Cardiac muscle cell (in vitro differentiated cells and primary cell): ENCODE results near the gene RGR. TPM values are rescaled to one million over a fixed set of nuclear protein-coding genes. Genes with fewer than 3 reads are reported as not detected.

Source experiments
- DNase-seq, 2 donors: peaks; one replicate each; pipeline versions ENCODE4 v3.0.0 to v3.0.0-alpha.2; 2010 to 2017; ENCODE audit warnings: low read depth in 1 of 2, low spot score in 1 of 2
- H3K27ac ChIP-seq: fragments of 200-600 bp; sonication (generic); 2 replicates; pipeline ENCODE4 v1.5.1; 2016
- H3K27me3 ChIP-seq: fragments of 200-600 bp; sonication (generic); 2 replicates; pipeline ENCODE4 v1.6.0; 2016; ENCODE audit warnings: control low read depth
- H3K36me3 ChIP-seq: fragments of 200-600 bp; sonication (generic); 2 replicates; pipeline ENCODE4 v1.5.1; 2016; ENCODE audit warnings: control low read depth
- H3K4me1 ChIP-seq: fragments of 200-600 bp; sonication (generic); 2 replicates; pipeline ENCODE4 v1.8.1; 2017; ENCODE audit warnings: low read depth, mild to moderate bottlenecking, mixed run types
- H3K4me3 ChIP-seq: fragments of 200-600 bp; sonication (generic); 2 replicates; pipeline ENCODE4 v1.5.1; 2016; ENCODE audit warnings: mild to moderate bottlenecking
- H3K9me3 ChIP-seq: fragments of 200-600 bp; sonication (generic); 2 replicates; pipeline ENCODE4 v1.5.1; 2017; ENCODE audit warnings: low read depth, mild to moderate bottlenecking, control low read depth
- CTCF ChIP-seq: IDR thresholded peaks from 2 replicates; pipeline ENCODE4 v1.5.1; 2012; ENCODE audit warnings: low read depth, mild to moderate bottlenecking, low read length
- polyA plus RNA-seq: library from polyadenylated mRNA; unstranded; fragments of >200 nt; fragmentation: Nextera tagmentation; extraction: Ambion mirVana; gene quantifications from 2 replicates; pipeline ENCODE4 v1.2.1, GENCODE V29; 2016
- total RNA-seq: library from RNA; depleted of rRNA; stranded (reverse); fragments of >200 nt; gene quantifications from 2 replicates; pipeline ENCODE4 v1.2.3, GENCODE V29; 2016

The RGR gene
- total and polyA plus RNA-seq, 2 experiments from 2014 or later = not detected

- TF ChIP-seq CTCF = no peak
- DNase-seq = no peak
- H3K9me3 ChIP-seq = no peaks in the 10 kb centered on the region
- H3K27ac ChIP-seq = no peak overlapping the region
- no peak overlapping the region for H3K4me3 ChIP-seq
- H3K36me3 ChIP-seq = no peaks in the 10 kb centered on the region
- H3K4me1 ChIP-seq = no peaks in the 10 kb centered on the region
- peaks cover 14% of the 10 kb centered on the region for H3K27me3 ChIP-seq
Measured at GRCh38 chr10:84212014-84212413, 32.8 kb upstream of the RGR start.

GRCh38 chr10:84213076-84213475 lies 31.8 kb upstream of the RGR start:
- no peak for TF ChIP-seq CTCF
- Histone ChIP-seq H3K27me3 (peaks cover 3% of the 10 kb centered on the region), H3K4me3 (no peak overlapping the region), H3K9me3 (no peaks in the 10 kb centered on the region), H3K36me3 (no peaks in the 10 kb centered on the region), H3K4me1 (no peaks in the 10 kb centered on the region), H3K27ac (no peak overlapping the region)
- no peak for DNase-seq

- Histone ChIP-seq H3K27ac (no peak overlapping the region), H3K4me3 (no peak overlapping the region), H3K4me1 (no peaks in the 10 kb centered on the region), H3K9me3 (no peaks in the 10 kb centered on the region), H3K27me3 (no peaks in the 10 kb centered on the region), H3K36me3 (no peaks in the 10 kb centered on the region)
- DNase-seq = no peak
- no peak for TF ChIP-seq CTCF
Measured at GRCh38 chr10:84214046-84214572, 30.7 kb upstream of the RGR start.

GRCh38 chr10:84214612-84215235 lies 30.1 kb upstream of the RGR start:
- Histone ChIP-seq H3K4me1 (no peaks in the 10 kb centered on the region), H3K4me3 (no peak overlapping the region), H3K27me3 (no peaks in the 10 kb centered on the region), H3K27ac (no peak overlapping the region), H3K36me3 (no peaks in the 10 kb centered on the region), H3K9me3 (no peaks in the 10 kb centered on the region)
- peak in 1 of 2 donors; percentile 6 for DNase-seq
- TF ChIP-seq CTCF = peak; percentile 41

GRCh38 chr10:84216834-84217233 lies 28.0 kb upstream of the RGR start:
- no peak for TF ChIP-seq CTCF

GRCh38 chr10:84217746-84218145 lies 27.1 kb upstream of the RGR start:
- H3K4me1 ChIP-seq = no peaks in the 10 kb centered on the region

More at GRCh38 chr10:84216834-84217233, 28.0 kb upstream of the RGR start:
- Histone ChIP-seq H3K4me3 (no peak overlapping the region), H3K36me3 (no peaks in the 10 kb centered on the region), H3K9me3 (no peaks in the 10 kb centered on the region), H3K4me1 (no peaks in the 10 kb centered on the region), H3K27me3 (peaks cover under 1% of the 10 kb centered on the region), H3K27ac (no peak overlapping the region)
- no peak for DNase-seq

More at GRCh38 chr10:84217746-84218145, 27.1 kb upstream of the RGR start:
- Histone ChIP-seq H3K9me3 (no peaks in the 10 kb centered on the region), H3K4me3 (no peak overlapping the region), H3K36me3 (no peaks in the 10 kb centered on the region), H3K27ac (no peak overlapping the region), H3K27me3 (peaks cover 3% of the 10 kb centered on the region)
- no peak for TF ChIP-seq CTCF
- no peak for DNase-seq
